ENCODE results near the gene UNKL.

The UNKL gene

GRCh38 chr16:1385232-1385631, 29.3 kb downstream of the UNKL start:
- no peak for DNase-seq (ENCODE audit: low read depth in 2 of 2)
- no peak for TF ChIP-seq CTCF (IDR thresholded peaks at IDR 0.05; ENCODE audit: low read depth, low read length)
- H3K4me3 ChIP-seq (replicated peaks in 1 of 2; ENCODE audit: low read depth in 2 of 2, low read length in 2 of 2): no peak overlapping the region

- no peak for TF ChIP-seq CTCF (IDR thresholded peaks at IDR 0.05; ENCODE audit: low read depth, low read length)
These were observed 30.9 kb downstream of the UNKL start for GRCh38 chr16:1383556-1383955.

GRCh38 chr16:1381612-1382406, 32.7 kb downstream of the UNKL start:
- no peak for DNase-seq (ENCODE audit: low read depth in 2 of 2)
- H3K4me3 ChIP-seq (replicated peaks in 1 of 2; ENCODE audit: low read depth in 2 of 2, low read length in 2 of 2): no peak overlapping the region
- TF ChIP-seq CTCF (IDR thresholded peaks at IDR 0.05; ENCODE audit: low read depth, low read length): no peak

More at GRCh38 chr16:1383556-1383955, 30.9 kb downstream of the UNKL start:
- DNase-seq (ENCODE audit: low read depth in 2 of 2): no peak
- no peak overlapping the region for H3K4me3 ChIP-seq (replicated peaks in 1 of 2; ENCODE audit: low read depth in 2 of 2, low read length in 2 of 2)

- no peak overlapping the region for H3K4me3 ChIP-seq (replicated peaks in 1 of 2; ENCODE audit: low read depth in 2 of 2, low read length in 2 of 2)
- DNase-seq (ENCODE audit: low read depth in 2 of 2): no peak
- TF ChIP-seq CTCF (IDR thresholded peaks at IDR 0.05; ENCODE audit: low read depth, low read length): no peak
These were observed 34.3 kb downstream of the UNKL start for GRCh38 chr16:1380195-1380594.

GRCh38 chr16:1379304-1380076, 35.0 kb downstream of the UNKL start:
- peak; percentile 53 to 64 for DNase-seq (ENCODE audit: low read depth in 2 of 2)
- H3K4me3 ChIP-seq (replicated peaks in 1 of 2; ENCODE audit: low read depth in 2 of 2, low read length in 2 of 2): peak overlapping the region; percentile 34 to 62

GRCh38 chr16:1378804-1379303, 35.6 kb downstream of the UNKL start:
- no peak for TF ChIP-seq CTCF (IDR thresholded peaks at IDR 0.05; ENCODE audit: low read depth, low read length)
- peak; percentile 64 to 91 for DNase-seq (ENCODE audit: low read depth in 2 of 2)
- H3K4me3 ChIP-seq (replicated peaks in 1 of 2; ENCODE audit: low read depth in 2 of 2, low read length in 2 of 2): peak overlapping the region; percentile 34 to 62

More at GRCh38 chr16:1379304-1380076, 35.0 kb downstream of the UNKL start:
- TF ChIP-seq CTCF (IDR thresholded peaks at IDR 0.05; ENCODE audit: low read depth, low read length): no peak

Data from cardiac fibroblast (primary cell).